MM.1S (cell line): ENCODE results near the gene BTBD9.

Source experiments
- CTCF ChIP-seq: fragments of 300-600 bp; sonication (generic); IDR thresholded peaks from 2 replicates; pipeline ENCODE4 v1.5.1; 2016; ENCODE audit warnings: antibody characterized with exemption, low read length, mixed read lengths
- EZH2 ChIP-seq: fragments of 300-600 bp; sonication (generic); optimal IDR thresholded peaks from 2 replicates; pipeline ENCODE3; 2017; ENCODE audit warnings: low read depth, mild to moderate bottlenecking, antibody characterized with exemption, low read length, mixed read lengths
- EZH2phosphoT487 ChIP-seq: fragments of 300-600 bp; sonication (generic); IDR thresholded peaks from 2 replicates; pipeline ENCODE4 v1.6.1; 2018; ENCODE audit warnings: antibody characterized with exemption, low read length

GRCh38 chr6:38239719-38240451 lies 399.8 kb downstream of the BTBD9 start:
- TF ChIP-seq CTCF (no peak), EZH2 (no peak), EZH2phosphoT487 (no peak)
